HG02798 (cell line): ENCODE data around the gene CCDC15.
"Not testable (repeated sequence)": the region's sequence is repeated elsewhere in the genome, so short reads cannot be mapped to it uniquely, and the experiment has no call there.

Experiments used
- ATAC-seq: cut with Tn5 transposase; IDR thresholded peaks from one replicate; pipeline ENCODE4 v1.9.1; 2021; ENCODE audit warnings: mild to moderate bottlenecking; ENCODE audit not compliant: unreplicated experiment, poor library complexity

Gene CCDC15

DNA sequence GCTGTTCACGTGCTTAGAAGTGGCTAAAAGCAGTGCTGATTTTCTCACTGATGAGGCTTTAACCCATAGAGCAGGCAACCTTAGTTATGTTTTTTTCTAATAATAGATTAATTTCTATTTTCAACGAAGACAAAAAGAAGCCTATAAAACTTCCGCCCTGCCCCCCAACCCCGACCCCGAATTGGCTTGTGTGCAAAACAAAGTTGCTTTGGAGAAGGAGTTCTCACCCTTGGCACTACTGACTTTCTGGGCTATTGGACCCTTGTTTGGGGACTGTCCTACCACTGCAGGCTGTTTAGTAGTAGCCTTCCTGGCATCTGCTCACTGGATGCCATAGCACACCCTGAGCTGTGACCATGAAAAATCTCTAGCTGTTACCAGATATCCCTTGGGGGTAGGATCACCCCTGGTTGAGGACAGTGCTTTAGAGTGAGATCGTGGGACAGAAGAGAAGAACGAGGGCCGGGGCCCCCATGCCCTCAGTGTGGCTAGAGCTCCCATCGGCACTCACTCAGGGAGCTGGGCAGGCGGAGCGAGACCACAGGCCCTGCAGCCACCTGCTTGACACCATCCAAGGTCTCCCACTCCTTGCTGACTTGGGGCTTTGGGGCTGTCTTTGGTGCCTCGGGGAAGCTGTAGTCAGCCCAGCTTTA, 126.0 kb downstream of the CCDC15 start:
- ATAC-seq, result no peak

DNA sequence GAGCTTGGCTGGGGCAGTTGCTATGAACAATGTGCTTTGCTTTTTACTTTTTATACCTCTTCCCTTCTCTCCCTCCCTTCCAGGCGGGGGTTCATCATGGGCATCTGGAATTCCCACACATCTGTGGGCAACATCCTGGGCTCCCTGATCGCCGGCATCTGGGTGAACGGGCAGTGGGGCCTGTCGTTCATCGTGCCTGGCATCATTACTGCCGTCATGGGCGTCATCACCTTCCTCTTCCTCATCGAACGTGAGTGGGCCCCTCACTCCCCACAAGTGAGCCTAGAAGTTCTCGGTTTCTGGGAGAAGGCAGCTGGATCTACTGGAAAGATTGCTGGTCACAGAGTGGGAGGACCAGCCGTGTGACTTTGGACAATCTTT, 126.5 kb downstream of the CCDC15 start:
- no peak for ATAC-seq

DNA sequence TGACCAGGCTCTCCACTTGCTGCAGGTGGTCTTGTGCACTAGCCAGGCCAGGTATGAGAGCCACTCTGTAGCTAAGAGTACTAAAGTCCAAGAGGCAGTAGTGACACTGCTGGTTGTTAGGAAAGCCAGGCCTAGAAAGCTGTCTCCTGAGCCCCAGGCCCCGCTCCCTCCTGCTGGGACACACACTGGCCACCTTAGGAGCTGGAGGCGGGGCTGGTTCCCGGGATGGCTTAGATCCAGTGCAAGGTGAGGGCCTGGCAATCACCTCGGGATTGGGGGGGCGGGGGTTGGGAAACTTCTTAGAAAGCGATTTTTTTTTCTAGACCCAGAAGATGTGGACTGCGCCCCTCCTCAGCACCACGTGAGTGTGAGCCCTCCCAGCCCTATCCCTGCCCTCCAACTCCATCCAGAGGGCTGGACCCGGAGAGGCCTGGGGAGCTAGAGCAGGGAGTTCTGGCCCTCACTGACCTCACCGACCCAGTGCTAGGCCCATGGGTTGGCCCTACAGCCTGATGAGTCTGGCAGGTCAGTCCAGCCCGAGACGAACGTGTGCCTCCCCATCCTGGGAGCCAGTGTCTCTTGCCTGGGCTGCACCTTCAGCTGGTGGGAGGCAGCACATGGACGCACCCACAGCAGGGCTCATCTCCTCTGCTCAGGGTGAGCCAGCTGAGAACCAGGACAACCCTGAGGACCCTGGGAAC, 127.2 kb downstream of the CCDC15 start:
- no peak for ATAC-seq

DNA sequence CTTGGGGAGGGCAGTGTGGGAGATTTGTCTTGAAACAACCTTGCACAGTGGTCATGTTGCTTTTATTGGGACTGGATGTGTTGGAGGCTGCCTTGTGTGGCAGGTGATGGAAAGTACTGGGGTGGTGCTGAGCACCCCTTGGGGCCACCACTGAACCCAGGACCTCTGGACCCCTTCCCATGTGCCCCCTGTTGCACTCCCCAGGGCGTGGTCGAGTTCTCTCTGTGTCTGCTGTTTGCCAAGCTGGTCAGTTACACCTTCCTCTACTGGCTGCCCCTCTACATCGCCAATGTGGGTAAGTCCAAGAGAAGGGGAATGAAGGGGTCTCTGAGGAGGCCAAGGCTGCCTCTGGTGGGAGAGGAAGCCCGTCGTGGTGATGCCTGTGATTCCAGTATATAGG, 128.0 kb downstream of the CCDC15 start:
- ATAC-seq, result no peak

DNA sequence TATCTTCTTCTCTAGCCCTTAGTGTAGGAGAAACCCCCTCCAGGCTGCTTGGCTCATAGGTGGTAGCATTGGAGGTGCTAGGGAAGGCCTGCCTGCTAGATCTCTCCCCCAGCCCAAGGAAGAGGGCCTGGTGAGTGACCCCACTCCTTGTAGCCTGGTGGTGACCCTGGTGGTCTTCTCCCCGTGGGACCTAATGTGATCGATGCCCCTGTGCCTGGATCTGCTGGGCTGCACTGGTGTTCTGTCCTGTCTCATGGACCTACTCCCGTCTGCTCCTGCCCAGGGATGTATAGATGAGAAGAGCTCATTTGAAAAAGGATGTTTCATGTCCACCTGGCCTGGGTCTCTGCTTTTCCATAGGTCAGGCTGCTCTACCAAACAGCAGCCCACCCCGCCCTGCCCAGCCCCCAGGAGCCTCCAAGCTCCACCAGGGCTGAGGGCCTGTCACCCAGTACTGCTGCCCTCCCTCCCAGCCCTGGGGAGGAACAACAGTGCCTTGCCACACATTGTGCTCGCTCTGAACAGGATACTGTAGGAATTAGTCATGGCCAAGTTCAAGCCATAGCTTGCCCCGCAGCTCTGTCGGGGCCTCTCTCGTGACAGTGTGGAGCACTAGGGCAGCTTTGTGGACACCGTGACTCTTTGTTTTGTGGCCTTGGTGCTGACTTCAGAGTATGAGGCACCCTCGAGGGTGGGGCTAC, 128.8 kb downstream of the CCDC15 start:
- ATAC-seq, result no peak

DNA sequence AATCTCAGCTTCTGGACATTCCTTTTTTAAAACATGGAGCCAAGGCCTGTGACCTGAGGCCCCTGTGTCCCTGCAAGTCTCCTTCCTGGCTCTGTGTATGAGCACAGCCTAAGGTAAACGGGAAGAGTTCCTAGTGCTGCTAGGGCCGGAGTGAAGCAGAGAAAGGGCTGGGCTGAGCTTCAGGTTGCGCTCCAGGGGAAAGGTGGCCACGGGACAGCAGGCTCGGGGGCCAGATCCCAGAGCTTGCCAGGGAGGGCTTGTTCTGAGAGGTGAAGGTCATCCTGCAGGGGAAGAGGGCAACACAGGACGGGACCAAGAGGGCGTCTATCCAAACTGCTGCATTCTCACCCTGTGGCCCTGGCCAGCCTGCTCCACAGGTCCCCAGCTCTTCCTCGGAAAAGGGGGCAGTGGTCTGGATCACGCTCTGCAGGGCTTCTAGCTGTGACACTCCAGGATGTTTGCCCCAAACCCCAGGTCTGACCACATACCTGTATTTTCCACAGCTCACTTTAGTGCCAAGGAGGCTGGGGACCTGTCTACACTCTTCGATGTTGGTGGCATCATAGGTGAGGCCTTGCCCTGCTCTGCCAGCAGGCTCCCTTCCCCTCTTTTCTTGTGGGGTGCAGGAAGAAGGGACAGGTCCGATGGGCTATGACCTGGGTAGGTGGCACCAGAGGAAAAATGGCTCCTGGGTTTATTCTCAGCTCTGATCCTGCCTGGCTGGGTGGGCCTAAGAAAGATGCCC, 129.5 kb downstream of the CCDC15 start:
- ATAC-seq, result no peak

DNA sequence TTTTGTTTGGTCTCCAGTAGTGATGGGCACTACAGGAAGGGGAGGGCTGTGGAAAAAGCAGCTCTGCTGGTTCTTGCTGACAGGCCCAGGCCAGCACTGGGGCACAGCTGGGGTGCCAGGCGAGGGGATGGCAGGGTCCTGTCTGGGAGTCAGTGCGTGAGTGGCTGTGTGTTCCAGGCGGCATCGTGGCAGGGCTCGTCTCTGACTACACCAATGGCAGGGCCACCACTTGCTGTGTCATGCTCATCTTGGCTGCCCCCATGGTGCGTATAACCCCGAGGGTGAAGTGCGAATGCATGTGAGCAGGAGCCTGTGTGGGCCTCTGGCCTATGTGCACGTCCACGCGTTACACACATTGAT, 130.0 kb downstream of the CCDC15 start:
- no peak for ATAC-seq

DNA sequence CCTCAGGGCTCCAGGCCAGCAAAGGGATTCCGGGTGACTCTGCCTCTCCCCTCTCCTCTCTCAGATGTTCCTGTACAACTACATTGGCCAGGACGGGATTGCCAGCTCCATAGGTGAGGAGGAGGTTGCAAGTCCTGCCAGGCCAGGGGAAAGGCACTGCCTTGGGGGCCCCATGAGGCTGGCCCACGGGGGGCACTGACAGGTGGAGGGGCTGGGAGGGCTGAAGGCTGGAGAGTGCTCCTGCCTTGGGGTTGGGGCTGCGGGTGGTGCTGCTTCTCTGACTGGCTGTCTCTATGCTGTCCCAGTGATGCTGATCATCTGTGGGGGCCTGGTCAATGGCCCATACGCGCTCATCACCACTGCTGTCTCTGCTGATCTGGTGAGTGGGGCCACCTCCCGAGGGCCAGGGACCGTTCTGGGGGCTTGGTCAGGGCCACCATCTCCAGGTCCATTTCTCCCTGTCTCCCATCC, 130.8 kb downstream of the CCDC15 start:
- ATAC-seq, result no peak

DNA sequence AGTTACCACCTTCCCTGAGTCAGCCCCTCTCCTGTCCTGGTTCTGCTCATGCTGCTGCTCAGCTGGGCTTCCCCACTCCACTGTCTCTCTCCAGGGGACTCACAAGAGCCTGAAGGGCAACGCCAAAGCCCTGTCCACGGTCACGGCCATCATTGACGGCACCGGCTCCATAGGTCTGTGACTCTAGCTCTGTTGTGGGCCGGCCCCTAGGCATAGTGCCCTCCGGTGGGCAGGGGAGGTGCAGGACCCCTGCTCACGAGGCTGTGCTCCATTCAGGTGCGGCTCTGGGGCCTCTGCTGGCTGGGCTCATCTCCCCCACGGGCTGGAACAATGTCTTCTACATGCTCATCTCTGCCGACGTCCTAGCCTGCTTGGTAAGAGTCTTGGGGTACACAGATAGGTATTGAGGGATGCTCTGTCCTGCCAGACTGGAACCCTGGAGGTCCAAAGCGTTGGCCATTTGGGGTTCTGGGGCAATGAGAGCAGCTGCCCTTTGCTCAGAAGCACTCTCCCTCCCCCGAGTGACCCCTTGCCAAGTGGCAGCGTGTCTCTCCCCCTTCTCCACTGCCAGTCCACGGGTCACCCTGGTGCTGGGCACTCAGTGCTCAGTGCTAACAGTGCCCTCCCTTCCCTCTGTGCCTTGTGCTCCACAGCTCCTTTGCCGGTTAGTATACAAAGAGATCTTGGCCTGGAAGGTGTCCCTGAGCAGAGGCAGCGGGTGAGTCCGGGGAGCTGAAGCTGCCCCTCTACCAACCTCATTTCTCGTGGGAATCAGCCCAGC, 131.5 kb downstream of the CCDC15 start:
- ATAC-seq, result no peak

DNA sequence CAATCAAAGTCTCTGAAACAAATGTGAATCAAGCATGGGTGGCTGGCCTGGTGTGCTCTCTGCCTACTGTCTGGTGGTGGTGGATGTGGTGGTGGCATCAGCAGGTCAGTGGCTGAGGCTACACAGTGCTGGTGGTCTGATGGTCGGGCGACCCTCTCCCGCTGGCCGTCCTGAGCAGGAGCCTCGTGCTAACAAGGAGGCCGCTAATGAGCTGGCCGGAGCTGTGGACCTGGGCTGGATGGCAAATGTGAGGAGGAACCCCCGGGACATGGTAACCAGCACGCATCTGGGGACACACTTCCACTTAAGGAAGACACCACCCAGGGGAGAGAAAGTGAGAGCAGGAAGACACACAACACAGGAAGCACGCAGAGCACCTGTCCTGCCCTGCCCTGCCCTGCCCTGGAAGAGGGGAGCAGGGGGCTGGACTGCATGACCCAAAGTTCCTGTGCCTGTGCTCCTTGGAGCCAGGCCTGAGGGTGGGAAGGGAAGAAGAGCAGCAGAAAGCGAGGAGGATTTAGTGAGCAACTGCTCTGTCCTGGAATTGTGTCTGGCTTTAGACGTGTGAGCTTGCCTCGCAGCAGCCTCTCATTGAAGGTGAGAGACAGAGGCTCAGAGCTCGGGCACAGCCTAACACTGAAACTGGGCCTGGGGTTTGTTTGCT, 132.8 kb downstream of the CCDC15 start:
- no peak for ATAC-seq

DNA sequence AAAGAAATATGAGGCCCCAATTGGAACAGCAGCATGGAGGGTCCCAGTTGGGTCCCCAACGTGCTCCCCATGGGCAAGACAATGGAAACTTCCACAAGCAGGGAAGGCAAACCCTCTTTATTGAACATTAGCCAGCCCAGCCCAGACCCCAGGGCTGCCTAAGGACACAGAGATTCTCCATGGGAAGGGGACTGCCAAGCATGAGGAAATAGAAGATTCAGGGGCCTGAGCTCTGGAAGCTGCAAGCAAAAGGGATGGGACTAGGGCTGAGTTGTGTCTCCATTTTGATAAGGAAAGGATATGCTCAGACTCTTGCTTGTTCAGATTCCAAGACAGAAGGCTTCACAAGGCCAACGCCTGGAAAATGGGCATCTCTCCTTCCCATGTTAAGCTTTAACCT, 134.1 kb downstream of the CCDC15 start:
- no peak for ATAC-seq

DNA sequence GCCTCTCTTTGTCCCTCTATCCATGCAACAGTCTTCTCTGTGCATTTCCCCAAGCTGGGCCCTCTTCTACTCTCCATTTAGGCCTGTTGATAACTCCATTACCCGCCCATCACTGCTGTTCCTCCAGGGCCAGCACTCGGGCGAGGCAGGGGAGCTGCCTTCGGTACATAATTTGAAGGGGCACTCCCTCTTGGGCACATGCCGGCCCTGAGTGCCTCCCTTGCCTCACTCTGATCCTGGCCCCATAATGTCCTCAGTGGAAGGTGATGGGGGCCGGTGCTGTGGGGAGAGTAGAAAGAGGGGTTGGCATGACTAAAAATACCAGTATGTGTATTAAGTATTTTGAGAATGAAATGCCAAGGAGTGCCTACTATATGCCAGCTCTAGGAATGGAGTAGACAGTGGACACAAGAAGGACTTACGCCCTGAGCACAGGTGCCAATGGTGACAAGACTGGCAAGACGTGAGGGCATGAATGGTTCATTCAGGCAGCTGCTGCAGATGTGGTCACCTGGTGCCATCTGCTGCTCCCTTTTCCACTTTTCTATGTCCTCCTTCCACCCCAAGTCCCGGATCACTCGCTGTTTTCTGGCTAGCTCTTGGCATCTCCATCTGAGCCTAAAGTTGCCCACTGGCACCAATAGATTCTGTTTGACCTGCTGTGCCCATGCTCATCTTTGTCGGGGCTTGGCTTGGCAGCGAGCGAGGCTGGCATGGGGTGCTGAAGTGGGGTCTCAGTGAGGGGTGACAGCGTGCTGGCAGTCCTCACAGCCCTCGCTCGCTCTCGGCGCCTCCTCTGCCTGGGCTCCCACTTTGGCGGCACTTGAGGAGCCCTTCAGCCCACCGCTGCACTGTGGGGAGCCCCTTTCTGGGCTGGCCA, 134.8 kb downstream of the CCDC15 start:
- no peak for ATAC-seq

DNA sequence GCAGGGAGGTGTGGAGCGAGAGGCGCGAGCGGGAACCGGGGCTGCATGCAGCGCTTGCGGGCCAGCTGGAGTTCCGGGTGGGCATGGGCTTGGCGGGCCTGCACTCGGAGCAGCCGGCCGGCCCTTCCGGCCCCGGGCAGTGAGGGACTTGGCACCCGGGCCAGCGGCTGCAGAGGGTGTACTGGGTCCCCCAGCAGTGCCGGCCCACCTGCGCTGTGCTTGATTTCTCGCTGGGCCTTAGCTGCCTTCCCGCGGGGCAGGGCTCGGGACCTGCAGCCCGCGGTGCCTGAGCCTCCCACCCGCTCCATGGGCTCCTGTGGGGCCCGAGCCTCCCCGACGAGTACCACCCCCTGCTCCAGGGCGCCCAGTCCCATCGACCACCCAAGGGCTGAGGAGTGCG, 135.5 kb downstream of the CCDC15 start:
- not testable (repeated sequence) for ATAC-seq

DNA sequence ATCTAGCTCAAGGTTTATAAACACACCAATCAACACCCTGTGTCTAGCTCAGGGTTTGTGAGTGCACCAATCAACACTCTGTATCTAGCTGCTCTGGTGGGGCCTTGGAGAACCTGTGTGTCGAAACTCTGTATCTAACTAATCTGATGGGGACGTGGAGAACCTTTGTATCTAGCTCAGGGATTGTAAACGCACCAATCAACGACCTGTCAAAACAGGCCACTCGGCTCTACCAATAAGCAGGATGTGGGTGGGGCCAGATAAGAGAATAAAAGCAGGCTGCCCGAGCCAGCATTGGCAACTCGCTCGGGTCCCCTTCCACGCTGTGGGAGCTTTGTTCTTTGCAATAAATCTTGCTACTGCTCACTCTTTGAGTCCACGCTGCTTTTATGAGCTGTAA, 136.1 kb downstream of the CCDC15 start:
- not testable (repeated sequence) for ATAC-seq

DNA sequence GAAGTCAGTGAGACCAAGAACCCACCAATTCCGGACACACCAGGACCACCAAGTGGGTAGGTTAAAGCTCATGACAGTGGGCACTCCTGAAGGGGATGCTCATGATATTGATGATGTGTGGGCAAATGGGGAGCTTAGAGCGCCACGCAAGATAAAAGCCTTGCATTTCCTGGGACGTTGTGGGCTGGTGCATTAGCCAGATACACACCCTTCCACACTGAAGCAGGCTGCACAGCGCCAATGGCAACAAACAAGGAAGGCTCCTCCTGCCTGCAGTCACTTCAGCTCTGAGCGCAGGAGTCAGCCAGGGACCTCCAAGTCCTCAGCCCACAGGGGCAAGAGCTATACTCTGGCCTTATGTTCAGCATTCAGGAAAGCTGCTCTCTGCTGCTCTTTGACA, 136.8 kb downstream of the CCDC15 start:
- ATAC-seq, result no peak
